ENCODE data around the gene RNF39. TPM values are rescaled to one million over a fixed set of nuclear protein-coding genes. Genes with fewer than 3 reads are reported as not detected.
"Not testable (repeated sequence)": the region's sequence is repeated elsewhere in the genome, so short reads cannot be mapped to it uniquely, and the experiment has no call there.

The RNF39 gene
- polyA plus RNA-seq, 3 donors, result 1.3 to 1.7 (median 1.5) TPM

- DNase-seq (ENCODE audit: low read depth in 3 of 3, low spot score in 2 of 3), result no peak
These were observed 12.9 kb downstream of the RNF39 start for GRCh38 chr6:30062471-30063178.

GRCh38 chr6:30061858-30062458 lies 13.6 kb downstream of the RNF39 start:
- no peak for DNase-seq (ENCODE audit: low read depth in 3 of 3, low spot score in 2 of 3)

- peak; percentile 93 to 96 (median 95) for DNase-seq (ENCODE audit: low read depth in 3 of 3, low spot score in 2 of 3)
These were observed 14.3 kb downstream of the RNF39 start, which contains the start of gene POLR1H for GRCh38 chr6:30061092-30061857. TSS of gene POLR1H (plus strand) at chr6:30061265. CDS start at chr6:30061525, 260 bp downstream.

- DNase-seq (ENCODE audit: low read depth in 3 of 3, low spot score in 2 of 3), result peak in 1 of 3 donors; percentile 42
These were observed 14.9 kb downstream of the RNF39 start for GRCh38 chr6:30060606-30061091.

- no peak for DNase-seq (ENCODE audit: low read depth in 3 of 3, low spot score in 2 of 3)
These were observed 20.1 kb downstream of the RNF39 start for GRCh38 chr6:30055513-30055912.

GRCh38 chr6:30053682-30054081 lies 21.9 kb downstream of the RNF39 start:
- DNase-seq (ENCODE audit: low read depth in 3 of 3, low spot score in 2 of 3), result no peak

GRCh38 chr6:30047220-30047619 lies 28.3 kb downstream of the RNF39 start:
- no peak for DNase-seq (ENCODE audit: low read depth in 3 of 3, low spot score in 2 of 3)

GRCh38 chr6:30044630-30045029 lies 30.9 kb downstream of the RNF39 start:
- DNase-seq (ENCODE audit: low read depth in 3 of 3, low spot score in 2 of 3), result no peak

GRCh38 chr6:30043744-30044143 lies 31.8 kb downstream of the RNF39 start:
- DNase-seq (ENCODE audit: low read depth in 3 of 3, low spot score in 2 of 3), result no peak

GRCh38 chr6:30042914-30043313 lies 32.7 kb downstream of the RNF39 start:
- DNase-seq (ENCODE audit: low read depth in 3 of 3, low spot score in 2 of 3), result no peak

GRCh38 chr6:30042476-30042875 lies 33.1 kb downstream of the RNF39 start:
- DNase-seq (ENCODE audit: low read depth in 3 of 3, low spot score in 2 of 3), result no peak

GRCh38 chr6:30041821-30042220 lies 33.7 kb downstream of the RNF39 start:
- DNase-seq (ENCODE audit: low read depth in 3 of 3, low spot score in 2 of 3), result no peak

GRCh38 chr6:30041221-30041620 lies 34.3 kb downstream of the RNF39 start:
- no peak for DNase-seq (ENCODE audit: low read depth in 3 of 3, low spot score in 2 of 3)

- DNase-seq (ENCODE audit: low read depth in 3 of 3, low spot score in 2 of 3), result no peak
These were observed 38.3 kb downstream of the RNF39 start for GRCh38 chr6:30037182-30037788.

- DNase-seq (ENCODE audit: low read depth in 3 of 3, low spot score in 2 of 3), result no peak
These were observed 39.8 kb downstream of the RNF39 start for GRCh38 chr6:30035784-30036183.

- not testable (repeated sequence) for DNase-seq (ENCODE audit: low read depth in 3 of 3, low spot score in 2 of 3)
These were observed 42.1 kb downstream of the RNF39 start for GRCh38 chr6:30033440-30033839.

GRCh38 chr6:30031381-30031780 lies 44.2 kb downstream of the RNF39 start:
- no peak for DNase-seq (ENCODE audit: low read depth in 3 of 3, low spot score in 2 of 3)

- no peak for DNase-seq (ENCODE audit: low read depth in 3 of 3, low spot score in 2 of 3)
These were observed 46.0 kb downstream of the RNF39 start for GRCh38 chr6:30029588-30029987.

GRCh38 chr6:30025186-30025585 lies 50.4 kb downstream of the RNF39 start:
- DNase-seq (ENCODE audit: low read depth in 3 of 3, low spot score in 2 of 3), result no peak

GRCh38 chr6:30022712-30023111 lies 52.9 kb downstream of the RNF39 start:
- not testable (repeated sequence) for DNase-seq (ENCODE audit: low read depth in 3 of 3, low spot score in 2 of 3)

- DNase-seq (ENCODE audit: low read depth in 3 of 3, low spot score in 2 of 3), result no peak
These were observed 53.4 kb downstream of the RNF39 start for GRCh38 chr6:30022189-30022588.
